Measurements from ENCODE around the gene ASTN1. TPM values are rescaled to one million over a fixed set of nuclear protein-coding genes. Genes with fewer than 3 reads are reported as not detected.

ASTN1 gene
- not detected in 2 replicates for total RNA-seq

GRCh38 chr1:177164380-177165068 is at the start of gene ASTN1:
Gene ASTN1, minus strand, starts transcription at chr1:177164712. Its CDS starts 36 bp downstream, at chr1:177164676.

GRCh38 chr1:177170756-177171535 is 6.4 kb upstream of the ASTN1 start, which contains the start of gene BRINP2:
Gene BRINP2, plus strand, starts transcription at chr1:177170958. Its CDS starts 58,919 bp downstream, at chr1:177229877.

Other genes with a start within 250 kb of the ASTN1 start
- gene BRINP2, start 6.2 kb upstream of the ASTN1 start, total RNA-seq: under 0.01 TPM in 1 of 2 replicates, not detected in the other